GM19324 (cell line): ENCODE results near the gene OTX2.

Experiments used
- ATAC-seq: cut with Tn5 transposase; IDR thresholded peaks from one replicate; pipeline ENCODE4 v1.9.1; 2021; ENCODE audit warnings: mild to moderate bottlenecking, moderate library complexity; ENCODE audit not compliant: unreplicated experiment, low FRiP score

The OTX2 gene

GRCh38 chr14:56797003-56797568, 13.2 kb downstream of the OTX2 start:
- no peak for ATAC-seq

- ATAC-seq, result no peak
Observed at GRCh38 chr14:56796259-56796658, 14.0 kb downstream of the OTX2 start.

GRCh38 chr14:56795284-56795622, 15.0 kb downstream of the OTX2 start:
- no peak for ATAC-seq

GRCh38 chr14:56794557-56795283, 15.6 kb downstream of the OTX2 start:
- ATAC-seq, result no peak

GRCh38 chr14:56794088-56794556, 16.2 kb downstream of the OTX2 start:
- ATAC-seq, result no peak

- ATAC-seq, result no peak
Observed at GRCh38 chr14:56789955-56790354, 20.3 kb downstream of the OTX2 start.

- no peak for ATAC-seq
Observed at GRCh38 chr14:56787530-56787929, 22.7 kb downstream of the OTX2 start.

- ATAC-seq, result no peak
Observed at GRCh38 chr14:56782711-56783110, 27.6 kb downstream of the OTX2 start.

GRCh38 chr14:56774503-56774902, 35.8 kb downstream of the OTX2 start:
- ATAC-seq, result no peak

- ATAC-seq, result no peak
Observed at GRCh38 chr14:56770512-56770911, 39.8 kb downstream of the OTX2 start.

GRCh38 chr14:56760164-56760914, 49.9 kb downstream of the OTX2 start:
- ATAC-seq, result no peak

GRCh38 chr14:56759633-56760032, 50.6 kb downstream of the OTX2 start:
- ATAC-seq, result no peak

- ATAC-seq, result no peak
Observed at GRCh38 chr14:56759094-56759493, 51.2 kb downstream of the OTX2 start.

- no peak for ATAC-seq
Observed at GRCh38 chr14:56754921-56755320, 55.4 kb downstream of the OTX2 start.

GRCh38 chr14:56753396-56753795, 56.9 kb downstream of the OTX2 start:
- ATAC-seq, result no peak

GRCh38 chr14:56752428-56752827, 57.9 kb downstream of the OTX2 start:
- no peak for ATAC-seq

GRCh38 chr14:56751471-56751870, 58.8 kb downstream of the OTX2 start:
- ATAC-seq, result no peak
